RWPE1 (cell line): ENCODE measurements around the gene SLC4A1AP.

ENCODE experiments used
- CTCF ChIA-PET: fragments of 350-600 bp; sonication (Branson Sonifier 250); formaldehyde crosslinking; extraction: SDS; loops from one replicate; lab custom pipeline; 2021; lab: Yijun Ruan, JAX
- POLR2A ChIA-PET: fragments of 400-600 bp; formaldehyde crosslinking; extraction: SDS; loops from one replicate; lab custom pipeline; 2020; ENCODE audit warnings: antibody characterized with exemption; ENCODE audit not compliant: low non-redundant PET; lab: Yijun Ruan, JAX
- DNase-seq: peaks from one replicate; pipeline ENCODE4 v3.0.0; 2012; ENCODE audit warnings: low spot score
- H3K27ac ChIP-seq: fragments of 450-650 bp; 2 replicates; pipeline ENCODE4 v1.5.1; 2017
- TF ChIP-seq, protein P1 (sequence below): fragments of 450-650 bp; conservative IDR thresholded peaks from 2 replicates; pipeline ENCODE4 v1.5.1; 2017; ENCODE audit warnings: low read depth, mild to moderate bottlenecking

Gene SLC4A1AP, protein sequence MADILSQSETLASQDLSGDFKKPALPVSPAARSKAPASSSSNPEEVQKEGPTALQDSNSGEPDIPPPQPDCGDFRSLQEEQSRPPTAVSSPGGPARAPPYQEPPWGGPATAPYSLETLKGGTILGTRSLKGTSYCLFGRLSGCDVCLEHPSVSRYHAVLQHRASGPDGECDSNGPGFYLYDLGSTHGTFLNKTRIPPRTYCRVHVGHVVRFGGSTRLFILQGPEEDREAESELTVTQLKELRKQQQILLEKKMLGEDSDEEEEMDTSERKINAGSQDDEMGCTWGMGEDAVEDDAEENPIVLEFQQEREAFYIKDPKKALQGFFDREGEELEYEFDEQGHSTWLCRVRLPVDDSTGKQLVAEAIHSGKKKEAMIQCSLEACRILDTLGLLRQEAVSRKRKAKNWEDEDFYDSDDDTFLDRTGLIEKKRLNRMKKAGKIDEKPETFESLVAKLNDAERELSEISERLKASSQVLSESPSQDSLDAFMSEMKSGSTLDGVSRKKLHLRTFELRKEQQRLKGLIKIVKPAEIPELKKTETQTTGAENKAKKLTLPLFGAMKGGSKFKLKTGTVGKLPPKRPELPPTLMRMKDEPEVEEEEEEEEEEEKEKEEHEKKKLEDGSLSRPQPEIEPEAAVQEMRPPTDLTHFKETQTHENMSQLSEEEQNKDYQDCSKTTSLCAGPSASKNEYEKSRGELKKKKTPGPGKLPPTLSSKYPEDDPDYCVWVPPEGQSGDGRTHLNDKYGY

DNA sequence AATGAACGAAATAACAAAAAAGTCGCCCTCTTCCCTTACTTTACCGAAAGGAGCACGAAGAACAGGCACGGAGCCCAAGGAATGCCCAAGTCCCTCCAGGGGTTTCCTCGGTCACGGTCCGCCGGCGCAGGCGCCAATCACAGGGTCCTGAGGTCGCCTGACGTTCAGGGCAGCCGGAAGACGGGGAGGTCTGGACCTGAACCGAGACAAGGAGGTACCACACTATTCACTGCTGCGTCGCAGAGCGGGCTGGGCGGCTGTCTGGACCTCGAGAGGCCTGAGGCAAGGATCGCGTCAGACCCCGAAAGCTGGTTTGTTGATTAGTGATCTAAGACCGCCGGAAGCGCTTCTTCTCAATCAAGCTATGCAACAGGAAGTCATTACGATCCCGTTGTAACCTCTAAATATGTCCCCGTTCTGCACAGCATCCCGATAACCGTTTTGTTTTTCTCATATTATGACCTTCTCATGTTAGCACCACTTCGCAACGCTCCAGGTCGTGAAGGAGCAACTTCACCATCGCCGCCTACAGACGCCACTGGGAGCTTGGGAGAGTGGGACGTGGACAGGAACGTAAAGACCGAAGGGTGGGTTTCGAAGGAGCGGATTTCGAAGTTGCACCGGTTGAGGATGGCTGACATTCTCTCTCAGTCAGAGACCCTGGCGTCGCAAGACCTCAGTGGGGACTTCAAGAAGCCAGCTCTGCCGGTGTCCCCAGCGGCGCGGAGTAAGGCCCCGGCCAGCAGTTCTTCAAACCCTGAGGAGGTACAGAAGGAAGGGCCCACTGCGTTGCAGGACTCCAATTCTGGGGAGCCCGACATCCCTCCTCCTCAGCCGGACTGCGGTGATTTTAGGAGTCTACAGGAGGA, at the start of gene SLC4A1AP, which contains the start of gene SUPT7L:
Gene SLC4A1AP, plus strand, starts transcription at position 605 of the 869 bp plus-strand sequence. Its CDS starts 26 bp downstream, at position 631.
Gene SUPT7L, minus strand, starts transcription at position 330 of the 869 bp plus-strand sequence. CDS start 1,422 bp downstream, outside the sequence.
- TF ChIP-seq, protein P1, sequence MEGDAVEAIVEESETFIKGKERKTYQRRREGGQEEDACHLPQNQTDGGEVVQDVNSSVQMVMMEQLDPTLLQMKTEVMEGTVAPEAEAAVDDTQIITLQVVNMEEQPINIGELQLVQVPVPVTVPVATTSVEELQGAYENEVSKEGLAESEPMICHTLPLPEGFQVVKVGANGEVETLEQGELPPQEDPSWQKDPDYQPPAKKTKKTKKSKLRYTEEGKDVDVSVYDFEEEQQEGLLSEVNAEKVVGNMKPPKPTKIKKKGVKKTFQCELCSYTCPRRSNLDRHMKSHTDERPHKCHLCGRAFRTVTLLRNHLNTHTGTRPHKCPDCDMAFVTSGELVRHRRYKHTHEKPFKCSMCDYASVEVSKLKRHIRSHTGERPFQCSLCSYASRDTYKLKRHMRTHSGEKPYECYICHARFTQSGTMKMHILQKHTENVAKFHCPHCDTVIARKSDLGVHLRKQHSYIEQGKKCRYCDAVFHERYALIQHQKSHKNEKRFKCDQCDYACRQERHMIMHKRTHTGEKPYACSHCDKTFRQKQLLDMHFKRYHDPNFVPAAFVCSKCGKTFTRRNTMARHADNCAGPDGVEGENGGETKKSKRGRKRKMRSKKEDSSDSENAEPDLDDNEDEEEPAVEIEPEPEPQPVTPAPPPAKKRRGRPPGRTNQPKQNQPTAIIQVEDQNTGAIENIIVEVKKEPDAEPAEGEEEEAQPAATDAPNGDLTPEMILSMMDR: no peak
- ChIA-PET POLR2A (interaction anchor here (0.7 kb wide), 1 partner anchor 234 kb away, joined by 3 read pairs; no protein-coding TSS in a partner anchor), CTCF (interaction anchor here (1.0 to 1.1 kb wide), 2 partner anchors 31 to 60 kb away, joined by 4 to 5 read pairs; no protein-coding TSS in a partner anchor)
- peak within 1 kb of the TSS; percentile 94 for H3K27ac ChIP-seq
- peak; percentile 74 for DNase-seq

DNA sequence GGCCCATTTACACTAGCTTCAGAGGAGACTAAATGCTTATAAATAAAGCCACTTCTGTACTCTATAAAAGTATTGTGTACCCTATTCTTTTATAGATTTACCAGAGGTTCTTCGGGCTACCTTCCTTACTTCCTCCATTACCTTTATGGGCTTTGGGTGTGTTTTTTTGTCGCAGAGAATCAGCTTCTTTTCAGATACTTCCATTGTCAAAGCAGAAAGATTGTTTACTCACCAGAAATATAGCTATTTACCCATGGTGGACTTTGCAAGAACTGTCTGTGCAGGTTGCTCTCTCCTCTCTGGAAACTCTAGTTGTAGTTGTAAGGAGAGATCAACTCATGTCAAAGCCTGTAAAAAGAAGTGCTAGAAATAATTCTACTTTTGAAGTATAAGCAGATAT, 49.7 kb upstream of the SLC4A1AP start:
- CTCF ChIA-PET: no interaction called here

DNA sequence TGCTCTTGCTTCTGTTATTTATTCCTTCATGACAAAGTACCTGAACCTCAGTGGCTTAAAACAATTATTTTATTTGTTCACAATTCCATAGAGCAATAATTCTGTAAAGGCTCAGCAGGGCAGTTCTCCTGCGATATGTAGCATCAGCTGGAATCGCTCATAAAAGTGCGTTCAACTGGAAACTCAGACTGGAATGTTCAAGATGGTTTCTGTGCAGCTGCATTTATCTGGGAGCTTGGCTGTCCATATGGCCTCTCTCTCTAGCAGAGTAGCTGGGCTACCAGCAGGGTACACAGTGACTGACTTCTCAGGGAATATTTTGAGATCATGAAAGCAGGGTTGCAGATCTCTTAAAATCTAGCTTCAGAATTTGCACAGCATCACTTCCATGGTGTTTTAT, 48.4 kb upstream of the SLC4A1AP start:
- TF ChIP-seq, protein P1: no peak
- ChIA-PET POLR2A (no interaction called here), CTCF (no interaction called here)
- H3K27ac ChIP-seq: no peak overlapping the region
- no peak for DNase-seq

More for the DNA sequence above, 49.7 kb upstream of the SLC4A1AP start:
- no peak overlapping the region for H3K27ac ChIP-seq
- DNase-seq: no peak
- POLR2A ChIA-PET: no interaction called here
- TF ChIP-seq, protein P1: no peak

DNA sequence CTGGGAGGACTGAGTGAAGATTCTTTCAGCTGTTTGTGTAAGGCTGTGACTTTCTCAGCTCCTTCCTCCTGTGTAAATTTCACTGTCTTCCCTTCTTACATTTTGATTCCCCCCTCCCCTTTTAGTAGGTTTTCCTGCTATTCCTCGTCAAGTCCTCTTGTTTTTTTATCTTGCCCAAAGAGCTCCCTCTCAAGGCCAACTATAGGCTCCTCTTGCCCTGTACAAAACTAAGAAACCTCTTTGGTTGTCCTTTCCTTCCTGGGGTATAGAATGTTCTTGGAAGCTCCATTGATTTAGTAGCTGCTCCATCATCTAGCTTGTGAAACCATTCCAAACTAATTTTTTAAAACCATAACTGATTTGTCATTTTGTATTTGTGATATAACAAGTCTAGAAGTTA, 42.2 kb upstream of the SLC4A1AP start:
- ChIA-PET POLR2A (no interaction called here), CTCF (interaction anchor here (0.6 to 1.0 kb wide), 2 partner anchors 11 to 945 kb away, joined by 3 read pairs; no protein-coding TSS in a partner anchor)
- H3K27ac ChIP-seq: no peak overlapping the region
- TF ChIP-seq, protein P1: no peak
- DNase-seq: no peak

DNA sequence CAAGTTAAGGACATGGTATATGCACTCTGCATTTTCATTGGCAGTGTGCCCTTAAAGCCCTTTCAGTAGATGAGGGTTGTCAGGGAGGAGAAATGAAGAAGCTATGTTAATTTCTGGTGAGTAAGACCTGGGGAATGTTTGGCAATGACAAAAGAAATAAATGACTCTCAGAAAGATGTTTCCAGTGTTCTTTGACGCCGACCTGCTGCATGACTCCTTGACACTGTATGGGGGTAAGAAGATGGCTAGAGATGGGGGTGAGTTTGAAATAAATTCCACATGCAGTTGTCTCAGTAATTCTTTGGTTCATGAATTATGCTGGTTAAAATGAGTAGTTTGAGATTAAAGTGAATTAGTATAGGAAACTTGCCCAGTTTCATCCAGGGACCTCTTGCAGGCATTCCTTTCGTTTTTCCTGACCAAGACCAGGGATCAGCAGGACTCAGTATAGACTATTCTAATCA, 40.7 kb upstream of the SLC4A1AP start:
- peak; percentile 36 for DNase-seq
- TF ChIP-seq, protein P1: no peak
- ChIA-PET CTCF (interaction anchor here (0.7 kb wide), 1 partner anchor 26 kb away, joined by 4 read pairs; no protein-coding TSS in a partner anchor), POLR2A (no interaction called here)
- no peak overlapping the region for H3K27ac ChIP-seq
